Measurements from ENCODE around the gene SEC14L5.
A peak's percentile ranks its signal among the peaks of the same experiment; 100 is the strongest.
"Not testable (repeated sequence)": the region's sequence is repeated elsewhere in the genome, so short reads cannot be mapped to it uniquely, and the experiment has no call there.

Gene SEC14L5

DNA sequence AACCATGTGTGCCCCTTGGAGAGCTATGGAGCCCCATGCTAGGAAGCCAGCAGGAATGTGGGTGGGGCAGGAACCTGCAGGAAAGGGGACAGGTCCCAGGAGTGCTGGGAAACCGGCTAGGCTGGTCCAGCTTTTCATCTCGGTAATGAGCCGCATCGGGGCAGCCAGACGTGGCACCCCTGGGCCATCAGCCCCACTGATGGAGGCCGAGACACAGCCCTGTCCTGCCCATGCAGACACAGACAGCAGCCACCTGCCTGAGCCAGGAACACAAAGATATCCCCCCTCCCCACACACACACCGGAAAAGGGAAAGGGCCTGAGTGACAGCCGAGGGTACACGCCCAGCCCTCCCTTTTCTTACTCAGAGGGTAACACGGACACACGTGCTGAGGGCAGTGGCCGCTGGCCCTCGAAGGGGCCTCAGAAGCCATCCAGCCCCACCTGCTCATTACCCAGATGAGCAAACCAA is 39.3 kb upstream of the SEC14L5 start:
- H3K27me3 ChIP-seq (replicated peaks; ENCODE audit: control insufficient read depth, insufficient read depth, low read length) = no peaks in the 10 kb centered on the region
- H3K9me3 ChIP-seq (ENCODE audit: control insufficient read depth, low read length) = no peaks in the 10 kb centered on the region
- H3K4me3 ChIP-seq (ENCODE audit: low read length) = no peak overlapping the region
- no peak overlapping the region for H3K9ac ChIP-seq (ENCODE audit: low read length)
- peaks cover 30% of the 10 kb centered on the region for H3K4me1 ChIP-seq (ENCODE audit: control insufficient read depth, insufficient read depth, low read length)
- no peaks in the 10 kb centered on the region for H3K36me3 ChIP-seq (ENCODE audit: control insufficient read depth, insufficient read depth, low read length, severe bottlenecking)
- DNase-seq (ENCODE audit: low read depth) = no peak

DNA sequence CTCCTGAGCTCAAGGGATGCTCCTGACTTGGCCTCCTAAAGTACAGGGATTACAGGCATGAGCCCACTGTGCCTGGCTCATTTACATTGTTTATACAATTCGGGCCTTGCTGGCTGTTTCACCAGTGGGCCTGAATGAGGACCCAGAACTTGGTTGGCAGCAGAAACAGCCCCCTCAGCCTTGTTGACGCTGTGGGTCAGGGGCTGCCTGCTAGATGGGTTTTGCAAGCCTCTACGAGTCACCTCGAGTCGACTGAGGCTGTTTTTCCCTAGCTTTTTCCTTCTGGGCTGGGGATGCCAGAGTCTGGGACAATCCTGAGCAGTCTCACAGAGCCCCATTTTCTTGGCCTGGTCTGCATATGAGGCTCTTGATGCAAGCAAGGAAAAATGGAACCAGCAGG is 37.3 kb upstream of the SEC14L5 start:
- Histone ChIP-seq H3K9ac (ENCODE audit: low read length) (no peak overlapping the region), H3K4me1 (ENCODE audit: control insufficient read depth, insufficient read depth, low read length) (peaks cover 19% of the 10 kb centered on the region), H3K36me3 (ENCODE audit: control insufficient read depth, insufficient read depth, low read length, severe bottlenecking) (no peaks in the 10 kb centered on the region), H3K27me3 (replicated peaks; ENCODE audit: control insufficient read depth, insufficient read depth, low read length) (peaks cover 4% of the 10 kb centered on the region), H3K9me3 (ENCODE audit: control insufficient read depth, low read length) (no peaks in the 10 kb centered on the region), H3K4me3 (ENCODE audit: low read length) (no peak overlapping the region)
- no peak for DNase-seq (ENCODE audit: low read depth)

- Histone ChIP-seq H3K9ac (ENCODE audit: low read length) (no peak overlapping the region), H3K27me3 (replicated peaks; ENCODE audit: control insufficient read depth, insufficient read depth, low read length) (peaks cover 4% of the 10 kb centered on the region), H3K36me3 (ENCODE audit: control insufficient read depth, insufficient read depth, low read length, severe bottlenecking) (peaks cover 8% of the 10 kb centered on the region), H3K9me3 (ENCODE audit: control insufficient read depth, low read length) (peaks cover 10% of the 10 kb centered on the region), H3K4me1 (ENCODE audit: control insufficient read depth, insufficient read depth, low read length) (no peaks in the 10 kb centered on the region), H3K4me3 (ENCODE audit: low read length) (no peak overlapping the region)
- no peak for DNase-seq (ENCODE audit: low read depth)
Observed at GRCh38 chr16:4922721-4923342, 35.3 kb upstream of the SEC14L5 start.

DNA sequence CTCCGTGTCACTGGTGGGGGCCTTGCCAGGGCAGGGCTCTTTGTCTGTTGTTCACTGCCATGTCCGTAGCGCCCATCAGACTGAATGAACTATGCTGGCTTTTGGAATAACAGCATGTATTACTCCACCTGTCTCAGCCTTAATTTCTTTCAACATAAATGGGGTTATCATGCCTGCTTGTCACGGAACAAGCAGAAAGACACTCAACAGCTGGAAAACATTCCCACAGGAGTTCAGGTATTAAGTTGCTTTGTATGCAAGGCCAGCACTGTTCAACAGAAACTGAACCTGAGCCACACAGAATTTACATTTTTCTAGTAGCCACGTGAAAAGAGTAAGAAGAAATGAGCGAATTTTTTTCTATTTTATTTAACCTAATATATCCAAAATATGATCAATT is 34.3 kb upstream of the SEC14L5 start:
- Histone ChIP-seq H3K9me3 (ENCODE audit: control insufficient read depth, low read length) (peaks cover 10% of the 10 kb centered on the region), H3K4me1 (ENCODE audit: control insufficient read depth, insufficient read depth, low read length) (no peaks in the 10 kb centered on the region), H3K27me3 (replicated peaks; ENCODE audit: control insufficient read depth, insufficient read depth, low read length) (peaks cover 4% of the 10 kb centered on the region), H3K4me3 (ENCODE audit: low read length) (no peak overlapping the region), H3K9ac (ENCODE audit: low read length) (no peak overlapping the region), H3K36me3 (ENCODE audit: control insufficient read depth, insufficient read depth, low read length, severe bottlenecking) (peaks cover 8% of the 10 kb centered on the region)
- no peak for DNase-seq (ENCODE audit: low read depth)

DNA sequence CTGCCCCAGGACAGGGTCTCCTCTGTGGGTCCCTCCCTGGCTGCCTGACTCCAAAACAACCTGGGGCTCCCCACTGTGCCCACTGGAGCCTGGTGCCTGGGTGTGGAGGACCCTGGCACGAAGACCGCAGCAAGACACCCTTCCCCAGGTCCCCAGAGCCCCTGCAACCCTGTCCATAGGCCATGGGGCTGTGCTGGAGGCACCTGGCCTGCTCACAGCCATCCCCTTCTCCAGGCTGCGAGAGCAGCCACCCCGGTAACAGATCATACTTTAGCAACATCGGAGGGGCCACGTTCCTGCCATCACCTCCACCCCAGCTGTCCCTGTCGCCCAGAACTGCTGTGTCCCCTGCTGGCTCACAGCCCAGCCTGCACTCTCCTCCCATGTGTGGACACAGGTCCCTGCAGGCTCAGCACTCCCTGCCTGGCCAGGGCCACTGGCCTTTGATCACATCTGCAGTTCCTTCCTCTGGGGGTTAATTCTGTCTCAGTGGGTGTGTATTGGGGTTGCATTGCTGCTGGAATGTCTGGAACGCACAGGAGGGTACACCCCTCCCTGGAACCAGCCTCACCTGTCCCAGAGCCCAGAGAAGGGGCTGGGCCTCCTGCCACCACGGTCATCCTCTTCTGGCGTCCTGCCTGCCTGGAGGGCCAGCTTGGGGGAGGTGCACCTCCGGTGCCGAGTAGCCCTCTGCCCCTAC is 33.4 kb upstream of the SEC14L5 start:
- Histone ChIP-seq H3K4me1 (ENCODE audit: control insufficient read depth, insufficient read depth, low read length) (no peaks in the 10 kb centered on the region), H3K36me3 (ENCODE audit: control insufficient read depth, insufficient read depth, low read length, severe bottlenecking) (peaks cover 8% of the 10 kb centered on the region), H3K4me3 (ENCODE audit: low read length) (no peak overlapping the region), H3K9ac (ENCODE audit: low read length) (no peak overlapping the region), H3K27me3 (replicated peaks; ENCODE audit: control insufficient read depth, insufficient read depth, low read length) (peaks cover 4% of the 10 kb centered on the region), H3K9me3 (ENCODE audit: control insufficient read depth, low read length) (peaks cover 10% of the 10 kb centered on the region)
- DNase-seq (ENCODE audit: low read depth) = no peak

DNA sequence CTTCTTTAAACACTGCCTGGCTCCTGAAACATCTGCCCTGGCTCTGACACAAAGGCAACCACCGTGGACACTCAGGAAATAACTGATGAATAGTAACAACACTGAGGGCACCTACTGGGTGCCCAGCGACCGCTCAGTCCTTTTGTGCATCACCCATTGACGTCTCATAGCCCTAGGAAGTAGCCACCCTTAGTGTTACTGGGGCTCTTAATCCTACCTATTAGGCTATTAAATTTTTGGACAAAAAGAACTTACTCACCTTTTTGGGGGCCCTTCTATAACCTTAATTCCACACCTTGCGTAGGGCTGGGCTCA is 32.9 kb upstream of the SEC14L5 start:
- peaks cover 10% of the 10 kb centered on the region for H3K9me3 ChIP-seq (ENCODE audit: control insufficient read depth, low read length)
- H3K27me3 ChIP-seq (replicated peaks; ENCODE audit: control insufficient read depth, insufficient read depth, low read length) = peaks cover 4% of the 10 kb centered on the region
- DNase-seq (ENCODE audit: low read depth) = no peak
- H3K36me3 ChIP-seq (ENCODE audit: control insufficient read depth, insufficient read depth, low read length, severe bottlenecking) = peaks cover 8% of the 10 kb centered on the region
- H3K9ac ChIP-seq (ENCODE audit: low read length) = no peak overlapping the region
- H3K4me1 ChIP-seq (ENCODE audit: control insufficient read depth, insufficient read depth, low read length) = no peaks in the 10 kb centered on the region
- no peak overlapping the region for H3K4me3 ChIP-seq (ENCODE audit: low read length)

- DNase-seq (ENCODE audit: low read depth) = no peak
Observed at GRCh38 chr16:4925791-4926190, 32.3 kb upstream of the SEC14L5 start.

DNA sequence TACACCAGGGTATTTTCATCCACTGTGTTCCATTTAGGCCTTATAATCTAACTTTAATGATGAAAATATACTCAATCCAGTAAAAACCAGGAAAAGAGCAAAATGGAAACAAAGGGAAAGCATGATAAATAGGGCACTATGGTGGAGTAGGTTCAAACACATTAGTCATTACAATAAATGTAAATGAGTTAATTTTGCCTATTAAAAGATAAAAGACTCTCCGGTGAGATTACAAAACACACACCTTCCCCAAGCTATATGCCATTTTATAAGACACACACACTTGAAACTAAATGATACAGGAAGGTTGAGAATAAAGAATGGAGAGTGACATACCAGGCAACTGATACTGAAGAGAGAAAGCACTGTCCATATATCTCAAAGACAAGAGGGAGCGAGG is 31.2 kb upstream of the SEC14L5 start:
- Histone ChIP-seq H3K4me1 (ENCODE audit: control insufficient read depth, insufficient read depth, low read length) (no peaks in the 10 kb centered on the region), H3K9ac (ENCODE audit: low read length) (no peak overlapping the region), H3K36me3 (ENCODE audit: control insufficient read depth, insufficient read depth, low read length, severe bottlenecking) (peaks cover 8% of the 10 kb centered on the region), H3K9me3 (ENCODE audit: control insufficient read depth, low read length) (peaks cover 10% of the 10 kb centered on the region), H3K4me3 (ENCODE audit: low read length) (peak overlapping the region; percentile 19), H3K27me3 (replicated peaks; ENCODE audit: control insufficient read depth, insufficient read depth, low read length) (peaks cover 4% of the 10 kb centered on the region)
- no peak for DNase-seq (ENCODE audit: low read depth)

More at GRCh38 chr16:4925791-4926190, 32.3 kb upstream of the SEC14L5 start:
- Histone ChIP-seq H3K9me3 (ENCODE audit: control insufficient read depth, low read length) (peaks cover 10% of the 10 kb centered on the region), H3K4me1 (ENCODE audit: control insufficient read depth, insufficient read depth, low read length) (no peaks in the 10 kb centered on the region), H3K4me3 (ENCODE audit: low read length) (no peak overlapping the region), H3K36me3 (ENCODE audit: control insufficient read depth, insufficient read depth, low read length, severe bottlenecking) (peaks cover 8% of the 10 kb centered on the region), H3K9ac (ENCODE audit: low read length) (no peak overlapping the region), H3K27me3 (replicated peaks; ENCODE audit: control insufficient read depth, insufficient read depth, low read length) (peaks cover 4% of the 10 kb centered on the region)

DNA sequence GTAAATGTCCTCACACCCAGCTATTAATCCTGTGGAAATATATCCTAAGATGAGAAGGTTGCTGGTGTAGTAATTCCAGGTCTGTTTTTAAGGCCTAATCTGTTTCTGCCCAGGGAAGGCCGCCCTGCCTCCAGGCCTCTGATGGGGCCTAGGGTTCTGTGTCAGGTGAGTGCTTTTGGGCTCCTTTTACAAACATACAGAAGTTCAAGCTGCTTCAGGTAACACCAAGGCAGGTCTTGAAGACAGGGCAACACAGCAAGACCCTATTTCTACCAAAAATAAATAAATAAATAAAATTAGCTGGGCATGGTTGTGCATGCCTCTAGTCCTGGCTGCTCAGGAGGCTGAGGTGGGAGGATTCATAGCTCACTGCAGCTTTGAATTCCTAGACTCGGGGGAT is 30.5 kb upstream of the SEC14L5 start:
- H3K4me3 ChIP-seq (ENCODE audit: low read length) = no peak overlapping the region
- H3K36me3 ChIP-seq (ENCODE audit: control insufficient read depth, insufficient read depth, low read length, severe bottlenecking) = peaks cover 8% of the 10 kb centered on the region
- peaks cover 4% of the 10 kb centered on the region for H3K27me3 ChIP-seq (replicated peaks; ENCODE audit: control insufficient read depth, insufficient read depth, low read length)
- no peak overlapping the region for H3K9ac ChIP-seq (ENCODE audit: low read length)
- H3K9me3 ChIP-seq (ENCODE audit: control insufficient read depth, low read length) = peaks cover 10% of the 10 kb centered on the region
- no peaks in the 10 kb centered on the region for H3K4me1 ChIP-seq (ENCODE audit: control insufficient read depth, insufficient read depth, low read length)
- no peak for DNase-seq (ENCODE audit: low read depth)

- Histone ChIP-seq H3K27me3 (replicated peaks; ENCODE audit: control insufficient read depth, insufficient read depth, low read length) (peaks cover 4% of the 10 kb centered on the region), H3K9ac (ENCODE audit: low read length) (no peak overlapping the region), H3K36me3 (ENCODE audit: control insufficient read depth, insufficient read depth, low read length, severe bottlenecking) (peaks cover 8% of the 10 kb centered on the region), H3K9me3 (ENCODE audit: control insufficient read depth, low read length) (peaks cover 10% of the 10 kb centered on the region), H3K4me1 (ENCODE audit: control insufficient read depth, insufficient read depth, low read length) (no peaks in the 10 kb centered on the region), H3K4me3 (ENCODE audit: low read length) (no peak overlapping the region)
- DNase-seq (ENCODE audit: low read depth) = no peak
Observed at GRCh38 chr16:4928227-4928626, 29.9 kb upstream of the SEC14L5 start.

GRCh38 chr16:4929619-4930018 is 28.5 kb upstream of the SEC14L5 start:
- H3K4me1 ChIP-seq (ENCODE audit: control insufficient read depth, insufficient read depth, low read length); H3K27me3 ChIP-seq (replicated peaks; ENCODE audit: control insufficient read depth, insufficient read depth, low read length); H3K36me3 ChIP-seq (ENCODE audit: control insufficient read depth, insufficient read depth, low read length, severe bottlenecking); H3K9ac ChIP-seq (ENCODE audit: low read length); DNase-seq (ENCODE audit: low read depth); H3K4me3 ChIP-seq (ENCODE audit: low read length): not testable (repeated sequence)
- peaks cover 10% of the 10 kb centered on the region for H3K9me3 ChIP-seq (ENCODE audit: control insufficient read depth, low read length)
